HepG2 (cell line): Measurements from ENCODE around the gene RNASE11. TPM values are rescaled to one million over a fixed set of nuclear protein-coding genes. Genes with fewer than 3 reads are reported as not detected.

ENCODE experiments used
- ARID3A ChIP-seq: IDR thresholded peaks from 2 replicates; pipeline ENCODE4 v1.6.1; 2012; ENCODE audit warnings: low read depth, low read length, improper control_type of control experiment
- BRD4 ChIP-seq: sonication (generic); formaldehyde crosslinking; IDR thresholded peaks from 2 replicates; pipeline ENCODE4 v1.4.0; 2020; ENCODE audit warnings: missing genetic modification reagents
- ETV5 ChIP-seq: IDR thresholded peaks from 2 replicates; pipeline ENCODE4 v1.6.1; 2018; ENCODE audit warnings: missing biosample characterization, missing genetic modification reagents, inconsistent platforms, borderline replicate concordance
- HMGXB4 ChIP-seq, 2 experiments: sonication (generic) in 1 of 2; formaldehyde crosslinking in 1 of 2; IDR thresholded peaks; 2 replicates each; pipeline versions ENCODE4 v1.4.0 to v1.6.1; 2018 to 2020; ENCODE audit warnings: missing genetic modification reagents in 2 of 2, borderline replicate concordance in 1 of 2, low read depth in 1 of 2, mild to moderate bottlenecking in 1 of 2, missing biosample characterization in 1 of 2
- KLF16 ChIP-seq, 2 experiments: sonication (generic) in 1 of 2; formaldehyde crosslinking in 1 of 2; IDR thresholded peaks; 2 replicates each; pipeline versions ENCODE4 v1.6.1 to v1.8.0; 2016 to 2023; ENCODE audit warnings: missing genetic modification reagents in 2 of 2, missing compliant biosample characterization in 1 of 2
- MAF1 ChIP-seq: sonication (generic); formaldehyde crosslinking; IDR thresholded peaks from 2 replicates; pipeline ENCODE4 v1.5.0; 2020; ENCODE audit warnings: missing genetic modification reagents, borderline replicate concordance
- SALL2 ChIP-seq: sonication (generic); formaldehyde crosslinking; IDR thresholded peaks from 2 replicates; pipeline ENCODE4 v1.8.1; 2023; ENCODE audit warnings: mild to moderate bottlenecking, missing genetic modification reagents, inconsistent platforms
- SOX6 ChIP-seq, 2 experiments: fragments of 450-650 bp in 1 of 2; sonication (generic) in 1 of 2; formaldehyde crosslinking in 1 of 2; IDR thresholded peaks; 2 replicates each; pipeline versions ENCODE4 v1.4.0 to v1.6.1; 2017 to 2020; ENCODE audit warnings: antibody characterized with exemption in 1 of 2, mild to moderate bottlenecking in 1 of 2, missing genetic modification reagents in 1 of 2
- SP2 ChIP-seq: sonication (generic); formaldehyde crosslinking; IDR thresholded peaks from 2 replicates; pipeline ENCODE4 v1.5.1; 2020; ENCODE audit warnings: mild to moderate bottlenecking, missing genetic modification reagents
- SSRP1 ChIP-seq: IDR thresholded peaks from 2 replicates; pipeline ENCODE4 v1.6.1; 2016; ENCODE audit warnings: control low read depth
- TAF15 ChIP-seq: fragments of 200-400 bp; formaldehyde crosslinking; IDR thresholded peaks from one replicate; pipeline ENCODE4 v1.6.1; 2018; ENCODE audit warnings: mild to moderate bottlenecking, low read depth, low read length; ENCODE audit not compliant: poor library complexity, severe bottlenecking
- TCF12 ChIP-seq, 2 experiments: fragments of 450-650 bp in 1 of 2; sonication (generic) in 1 of 2; formaldehyde crosslinking in 1 of 2; IDR thresholded peaks; 2 replicates each; pipeline versions ENCODE4 v1.6.1 to v1.8.0; 2017 to 2022; ENCODE audit warnings: antibody characterized with exemption in 1 of 2, mild to moderate bottlenecking in 1 of 2, missing genetic modification reagents in 1 of 2, moderate library complexity in 1 of 2
- ZNF224 ChIP-seq: sonication (generic); formaldehyde crosslinking; IDR thresholded peaks from 2 replicates; pipeline ENCODE4 v1.5.0; 2020; ENCODE audit warnings: mild to moderate bottlenecking, missing genetic modification reagents
- ZNF232 ChIP-seq: sonication (generic); formaldehyde crosslinking; IDR thresholded peaks from 2 replicates; pipeline ENCODE4 v1.4.0; 2020; ENCODE audit warnings: missing genetic modification reagents, borderline replicate concordance
- ZNF24 ChIP-seq: fragments of 450-650 bp; IDR thresholded peaks from 2 replicates; pipeline ENCODE4 v1.6.1; 2017; ENCODE audit warnings: antibody characterized with exemption, mild to moderate bottlenecking
- ZNF335 ChIP-seq: sonication (generic); formaldehyde crosslinking; IDR thresholded peaks from 2 replicates; pipeline ENCODE4 v1.4.0; 2020; ENCODE audit warnings: missing genetic modification reagents
- ZNF784 ChIP-seq: sonication (generic); formaldehyde crosslinking; IDR thresholded peaks from 2 replicates; pipeline ENCODE4 v1.5.1; 2020; ENCODE audit warnings: missing genetic modification reagents, mild to moderate bottlenecking, borderline replicate concordance
- polyA plus RNA-seq, 8 experiments: library from polyadenylated mRNA; depleted of rRNA in 3 of 8; stranded (reverse) in 7 of 8; unstranded in 1 of 8; fragments of >200 nt; fragmentation: Illumina TruSeq in 4 of 8; extraction: Trizol in 4 of 8; gene quantifications; 2 replicates each; pipeline versions ENCODE4 v1.2.1 to v1.2.3, GENCODE V29; 2011 to 2016; ENCODE audit warnings: low read depth in 4 of 8, missing spikeins in 1 of 8, mixed read lengths in 1 of 8; ENCODE audit not compliant: insufficient read depth in 1 of 8
- total RNA-seq, 5 experiments: library from RNA; depleted of rRNA; stranded (reverse); fragments of >200 nt; fragmentation: Illumina TruSeq; extraction: Trizol; gene quantifications; 2 replicates each; pipeline ENCODE4 v1.2.3, GENCODE V29; 2016; ENCODE audit warnings: low read depth in 1 of 5
- TF ChIP-seq, protein P1 (sequence below): sonication (generic); formaldehyde crosslinking; conservative IDR thresholded peaks from 2 replicates; pipeline ENCODE4 v1.4.0; 2020; ENCODE audit warnings: missing genetic modification reagents
- TF ChIP-seq, protein P2 (sequence below): sonication (generic); formaldehyde crosslinking; IDR thresholded peaks from 2 replicates; pipeline ENCODE4 v1.5.1; 2020; ENCODE audit warnings: missing genetic modification reagents, mild to moderate bottlenecking, borderline replicate concordance

RNASE11 gene
- total and polyA plus RNA-seq, 2 of the 13 experiments (the other 11 are each of a cell fraction or from before 2014, with no cell fraction given) = not detected

- TF ChIP-seq HMGXB4 (CRISPR knock-in tag; IDR thresholded peaks at IDR 0.05; ENCODE audit: borderline replicate concordance in 1 of 2, low read depth in 1 of 2) = peak; percentile 100
- TF ChIP-seq, protein P1, sequence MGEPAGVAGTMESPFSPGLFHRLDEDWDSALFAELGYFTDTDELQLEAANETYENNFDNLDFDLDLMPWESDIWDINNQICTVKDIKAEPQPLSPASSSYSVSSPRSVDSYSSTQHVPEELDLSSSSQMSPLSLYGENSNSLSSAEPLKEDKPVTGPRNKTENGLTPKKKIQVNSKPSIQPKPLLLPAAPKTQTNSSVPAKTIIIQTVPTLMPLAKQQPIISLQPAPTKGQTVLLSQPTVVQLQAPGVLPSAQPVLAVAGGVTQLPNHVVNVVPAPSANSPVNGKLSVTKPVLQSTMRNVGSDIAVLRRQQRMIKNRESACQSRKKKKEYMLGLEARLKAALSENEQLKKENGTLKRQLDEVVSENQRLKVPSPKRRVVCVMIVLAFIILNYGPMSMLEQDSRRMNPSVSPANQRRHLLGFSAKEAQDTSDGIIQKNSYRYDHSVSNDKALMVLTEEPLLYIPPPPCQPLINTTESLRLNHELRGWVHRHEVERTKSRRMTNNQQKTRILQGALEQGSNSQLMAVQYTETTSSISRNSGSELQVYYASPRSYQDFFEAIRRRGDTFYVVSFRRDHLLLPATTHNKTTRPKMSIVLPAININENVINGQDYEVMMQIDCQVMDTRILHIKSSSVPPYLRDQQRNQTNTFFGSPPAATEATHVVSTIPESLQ (CRISPR knock-in tag) = 0 out of 2 replicates have a peak, but pooled peaks have one; percentile 41
- TF ChIP-seq KLF16 (CRISPR knock-in tag; IDR thresholded peaks at IDR 0.05) = peak in 1 of 2 experiments; percentile 96; a peak in 2 of 4 replicates
- TF ChIP-seq, protein P2, sequence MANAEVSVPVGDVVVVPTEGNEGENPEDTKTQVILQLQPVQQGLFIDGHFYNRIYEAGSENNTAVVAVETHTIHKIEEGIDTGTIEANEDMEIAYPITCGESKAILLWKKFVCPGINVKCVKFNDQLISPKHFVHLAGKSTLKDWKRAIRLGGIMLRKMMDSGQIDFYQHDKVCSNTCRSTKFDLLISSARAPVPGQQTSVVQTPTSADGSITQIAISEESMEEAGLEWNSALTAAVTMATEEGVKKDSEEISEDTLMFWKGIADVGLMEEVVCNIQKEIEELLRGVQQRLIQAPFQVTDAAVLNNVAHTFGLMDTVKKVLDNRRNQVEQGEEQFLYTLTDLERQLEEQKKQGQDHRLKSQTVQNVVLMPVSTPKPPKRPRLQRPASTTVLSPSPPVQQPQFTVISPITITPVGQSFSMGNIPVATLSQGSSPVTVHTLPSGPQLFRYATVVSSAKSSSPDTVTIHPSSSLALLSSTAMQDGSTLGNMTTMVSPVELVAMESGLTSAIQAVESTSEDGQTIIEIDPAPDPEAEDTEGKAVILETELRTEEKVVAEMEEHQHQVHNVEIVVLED (CRISPR knock-in tag) = peak; percentile 25; the same call in 1 of the 2 replicates
- TF ChIP-seq MAF1 (CRISPR knock-in tag) = peak; percentile 98
- TF ChIP-seq BRD4 (CRISPR knock-in tag) = no peak
- TF ChIP-seq ARID3A = 0 out of 2 replicates have a peak, but pooled peaks have one; percentile 32
- TF ChIP-seq ZNF335 (CRISPR knock-in tag) = peak; percentile 45; the same call in 1 of the 2 replicates
- peak; percentile 100 for TF ChIP-seq SSRP1 (CRISPR knock-in tag)
- no peak for TF ChIP-seq TAF15
- peak; percentile 47; the same call in 1 of the 2 replicates for TF ChIP-seq ZNF232
- TF ChIP-seq ZNF224 = peak; percentile 93
- no peak for TF ChIP-seq TCF12 (IDR thresholded peaks at IDR 0.05)
- no peak for TF ChIP-seq TCF12 (CRISPR knock-in tag; IDR thresholded peaks at IDR 0.05)
- peak; percentile 41; the same call in 1 of the 2 replicates for TF ChIP-seq ETV5 (CRISPR knock-in tag)
- TF ChIP-seq ZNF784 (CRISPR knock-in tag) = no peak
- peak; percentile 99 for TF ChIP-seq ZNF24
- no peak for TF ChIP-seq SOX6 (IDR thresholded peaks at IDR 0.05)
- peak; percentile 50 for TF ChIP-seq SOX6 (CRISPR knock-in tag; IDR thresholded peaks at IDR 0.05)
- no peak for TF ChIP-seq SP2 (CRISPR knock-in tag)
- peak; percentile 86 for TF ChIP-seq SALL2 (CRISPR knock-in tag)
Observed at GRCh38 chr14:20610002-20610765, 22.4 kb upstream of the RNASE11 start (continued).
